Activated CD4-positive, alpha-beta T cell treated with anti-CD3 and anti-CD28 coated beads for 48 hours (primary cell): ENCODE data around the gene PZP.
A peak's percentile ranks its signal among the peaks of the same experiment; 100 is the strongest.
"Not testable (repeated sequence)": the region's sequence is repeated elsewhere in the genome, so short reads cannot be mapped to it uniquely, and the experiment has no call there.

Experiments used
- DNase-seq: peaks from one replicate; pipeline ENCODE4 v3.0.0-alpha.2; 2020

PZP gene

DNA sequence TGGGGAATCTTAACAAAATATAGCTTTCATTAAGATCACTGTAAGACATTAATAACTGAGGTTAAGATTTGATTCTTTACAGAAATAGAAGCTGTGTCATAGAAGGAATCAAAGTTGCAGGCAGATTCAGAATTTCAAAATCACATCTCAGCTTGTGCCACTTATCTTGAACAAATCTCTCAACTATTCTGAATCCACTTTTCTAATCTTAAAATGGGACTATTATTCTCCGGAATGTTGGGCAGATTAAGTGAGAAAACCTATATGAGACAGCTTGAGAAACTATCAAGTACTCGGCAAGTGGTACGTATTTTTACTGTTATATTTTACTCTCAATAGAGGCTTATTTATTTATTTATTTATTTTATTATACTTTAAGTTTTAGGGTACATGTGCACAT lies 28.4 kb downstream of the PZP start:
- no peak for DNase-seq

- no peak for DNase-seq
Observed at GRCh38 chr12:9169979-9170634, 38.1 kb downstream of the PZP start.

DNA sequence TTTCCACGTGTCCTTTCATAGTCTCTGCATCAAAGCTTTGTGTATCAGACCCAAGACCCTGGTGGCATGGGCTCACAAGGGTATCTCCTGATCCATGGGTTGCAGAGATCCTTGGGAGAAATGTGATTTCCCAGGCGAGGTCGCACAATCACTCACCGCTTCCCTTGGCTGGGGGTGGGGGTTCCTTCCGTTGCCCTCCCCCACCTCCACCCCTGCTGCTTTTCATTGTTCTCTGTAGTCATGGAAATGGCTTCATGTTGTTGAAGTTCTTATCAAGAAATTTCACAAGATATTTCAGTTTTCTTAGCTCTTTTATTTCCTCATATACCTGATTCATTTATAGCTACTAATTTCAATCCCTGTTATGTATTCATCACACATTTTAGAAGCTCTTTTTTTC lies 40.9 kb downstream of the PZP start:
- not testable (repeated sequence) for DNase-seq

- DNase-seq: no peak
Observed at GRCh38 chr12:9163392-9163791, 44.8 kb downstream of the PZP start.

DNA sequence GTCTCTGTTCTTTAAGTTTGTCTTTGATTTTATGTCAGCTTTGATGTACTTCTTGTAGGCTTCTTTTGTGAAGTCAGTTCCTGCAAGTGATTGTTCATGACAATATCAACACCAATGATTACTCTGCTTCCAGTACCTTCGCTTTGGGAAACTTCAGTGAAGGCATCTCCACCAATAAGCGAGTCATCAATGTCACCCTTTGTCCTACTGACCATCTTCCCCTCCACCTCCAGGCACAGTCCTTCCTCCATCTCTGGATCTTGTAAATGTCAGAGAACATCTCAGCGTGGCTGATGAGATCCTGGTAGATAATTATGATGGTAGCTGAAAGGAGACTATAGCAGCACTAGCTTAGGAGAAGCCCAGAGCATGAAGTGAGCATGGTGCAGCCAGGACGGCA lies 52.1 kb downstream of the PZP start:
- DNase-seq: no peak

- DNase-seq: no peak
Observed at GRCh38 chr12:9149372-9149771, 58.8 kb downstream of the PZP start.

DNA sequence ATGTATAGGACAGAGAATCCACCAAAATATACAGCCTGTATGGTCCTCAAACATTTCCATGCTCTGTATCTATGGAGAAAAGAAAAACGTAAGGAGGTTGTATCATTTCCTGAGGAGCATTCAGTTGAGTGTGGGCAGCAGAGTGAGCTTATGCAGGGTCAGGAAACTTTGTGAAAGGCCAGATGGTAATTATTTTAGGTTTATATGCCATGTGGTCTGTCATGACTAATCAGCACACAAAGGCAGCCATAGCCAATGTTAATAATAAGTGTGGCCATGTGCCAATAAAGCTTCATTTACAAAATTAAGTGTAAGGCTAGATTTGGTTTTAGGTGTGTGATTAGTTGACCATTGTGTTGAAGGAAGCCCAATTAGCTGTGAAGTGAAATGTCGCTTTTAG lies 59.3 kb downstream of the PZP start:
- DNase-seq: no peak

- DNase-seq: no peak
Observed at GRCh38 chr12:9147461-9147860, 60.7 kb downstream of the PZP start.

- DNase-seq: no peak
Observed at GRCh38 chr12:9144730-9145106, 63.5 kb downstream of the PZP start.

DNA sequence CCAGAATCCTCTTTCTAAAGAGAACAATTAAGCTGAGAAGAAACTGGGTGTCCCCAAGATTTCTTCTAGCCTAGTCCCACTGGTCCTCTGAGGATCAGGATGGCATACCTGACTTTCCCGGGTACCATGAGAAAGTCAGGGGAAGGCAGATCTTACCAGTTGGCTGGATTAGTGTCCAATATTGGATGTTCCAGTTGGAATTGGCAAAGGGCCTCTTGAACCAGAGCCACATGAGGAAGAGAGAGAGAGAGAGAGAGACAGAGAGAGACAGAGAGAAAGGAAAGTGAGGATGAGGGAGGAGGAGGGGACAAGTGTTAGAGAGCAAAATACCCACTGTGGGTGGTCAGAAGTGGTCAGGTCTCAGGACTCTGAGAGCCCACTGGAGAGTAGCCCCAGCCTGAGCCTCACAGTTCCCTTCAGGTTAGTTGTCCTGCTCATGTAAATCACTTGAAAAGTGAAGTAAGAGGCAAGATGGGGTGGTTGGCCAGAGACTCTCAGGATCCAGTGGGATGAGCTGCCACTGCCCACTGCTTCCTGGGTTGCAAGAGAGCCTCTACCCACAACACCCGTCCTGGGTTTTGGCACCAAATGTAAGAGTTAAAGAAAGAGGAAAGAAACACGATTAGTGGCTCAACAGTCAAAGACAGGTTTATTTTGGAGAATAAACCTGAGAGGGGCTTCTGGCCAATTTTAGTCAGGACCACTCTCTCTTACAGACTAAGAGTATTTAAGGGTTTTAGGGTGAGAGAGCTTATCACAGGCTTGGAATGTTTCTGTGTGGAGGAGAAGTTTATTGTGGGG lies 64.1 kb downstream of the PZP start:
- no peak for DNase-seq

DNA sequence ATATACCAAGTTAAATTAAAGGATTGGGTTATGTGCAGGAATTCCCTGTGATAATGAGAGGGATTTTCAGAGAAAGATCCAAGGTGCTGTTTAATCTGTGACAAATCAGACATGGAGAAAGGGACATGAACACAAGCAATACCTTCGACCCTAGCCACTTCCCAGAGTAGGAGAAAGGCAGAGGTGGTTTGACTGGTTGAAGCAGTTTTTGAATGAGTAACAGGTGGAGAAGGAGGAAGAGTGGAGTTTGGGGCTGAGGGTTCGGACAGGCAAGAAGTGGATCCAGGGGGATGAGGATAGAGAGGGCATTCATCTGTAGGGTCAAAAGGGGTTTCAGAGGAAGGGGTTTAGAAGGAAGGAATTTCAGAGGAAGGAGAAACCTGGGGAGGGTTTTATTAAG lies 65.1 kb downstream of the PZP start:
- no peak for DNase-seq

DNA sequence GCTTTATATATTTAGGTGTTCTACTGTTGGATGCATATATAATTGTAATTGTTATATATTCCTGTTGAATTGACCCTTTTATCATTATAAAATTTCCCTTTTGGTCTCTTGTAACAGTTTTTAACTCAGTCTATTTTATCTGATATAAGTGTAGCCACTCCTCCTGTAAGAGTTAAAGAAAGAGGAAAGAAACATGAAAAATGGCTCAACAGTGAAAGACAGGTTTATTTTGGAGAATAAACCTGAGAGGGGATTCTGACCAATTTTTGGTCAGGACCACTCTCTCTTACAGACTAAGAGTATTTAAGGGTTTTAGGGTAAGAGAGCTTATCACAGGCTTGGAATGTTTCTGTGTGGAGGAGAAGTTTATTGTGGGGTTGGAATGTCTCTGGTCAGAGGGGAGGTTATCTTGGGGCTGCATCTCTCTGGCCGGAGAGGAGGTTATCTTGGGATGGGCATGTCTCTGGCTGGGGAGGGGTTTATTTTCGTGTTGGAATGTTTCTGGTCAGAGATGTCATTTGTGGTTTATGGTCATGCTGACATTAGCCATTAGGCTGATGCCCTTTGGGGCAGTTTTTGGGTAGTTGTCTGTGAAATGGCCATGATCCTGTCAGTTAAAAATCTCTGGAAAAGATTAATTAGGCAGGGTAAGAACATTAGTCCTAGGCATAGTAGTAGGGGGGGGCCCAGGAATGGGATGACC lies 68.5 kb downstream of the PZP start:
- not testable (repeated sequence) for DNase-seq

DNA sequence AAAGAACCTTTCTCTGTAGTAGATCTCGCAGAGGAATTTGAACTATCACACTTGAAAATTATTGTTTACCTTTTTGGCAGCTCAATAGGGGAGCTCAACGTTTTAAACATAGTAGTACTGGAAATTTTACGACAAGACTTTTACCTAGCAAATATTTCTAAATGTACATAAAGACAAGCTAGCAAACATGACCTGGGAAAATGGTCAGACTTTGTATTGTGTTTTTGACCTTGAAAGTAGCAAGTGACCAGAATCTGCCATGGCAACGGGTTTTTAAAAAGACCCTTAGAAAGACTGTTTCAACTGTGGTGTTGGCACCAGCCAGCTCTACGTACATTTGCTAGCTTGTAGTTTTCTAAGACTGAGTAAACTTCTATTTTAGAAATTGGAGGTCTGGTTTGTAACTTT lies 72.3 kb downstream of the PZP start:
- no peak for DNase-seq

GRCh38 chr12:9134981-9135628 lies 73.1 kb downstream of the PZP start:
- DNase-seq: peak; percentile 27

DNA sequence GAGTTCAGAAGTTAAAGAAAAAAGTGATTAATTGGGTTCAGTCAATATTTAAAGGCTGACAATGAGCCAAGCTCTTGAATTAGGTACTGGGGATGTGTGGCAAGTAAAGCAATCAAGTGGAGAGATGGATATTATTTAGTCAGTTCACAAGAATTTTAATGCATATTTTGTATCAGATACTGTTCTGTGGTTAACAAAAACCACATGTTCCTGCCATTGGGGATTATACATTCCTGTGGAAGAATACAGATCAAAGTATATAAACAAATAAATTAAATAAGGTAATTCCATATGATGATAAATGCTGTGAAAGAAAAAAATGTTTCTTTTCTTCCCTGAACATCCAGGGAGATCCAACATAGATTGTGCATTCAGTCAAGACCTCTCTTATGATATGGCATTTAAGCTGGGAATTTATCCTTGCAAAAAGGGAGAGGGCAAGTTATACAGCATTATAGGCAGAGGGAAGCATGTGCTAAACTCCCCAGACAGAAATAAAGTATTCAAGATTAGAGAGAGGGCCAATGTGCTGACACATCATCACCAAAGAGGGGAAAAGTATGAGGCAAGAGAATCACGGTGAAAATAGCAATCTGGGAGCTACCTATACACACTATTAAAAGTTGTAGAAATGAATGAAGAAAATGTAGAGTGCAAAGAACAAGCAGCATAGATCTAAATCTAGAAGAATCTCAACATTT lies 74.8 kb downstream of the PZP start:
- no peak for DNase-seq

GRCh38 chr12:9132008-9132535 lies 76.1 kb downstream of the PZP start:
- no peak for DNase-seq

- no peak for DNase-seq
Observed at GRCh38 chr12:9130244-9130643, 78.0 kb downstream of the PZP start.

DNA sequence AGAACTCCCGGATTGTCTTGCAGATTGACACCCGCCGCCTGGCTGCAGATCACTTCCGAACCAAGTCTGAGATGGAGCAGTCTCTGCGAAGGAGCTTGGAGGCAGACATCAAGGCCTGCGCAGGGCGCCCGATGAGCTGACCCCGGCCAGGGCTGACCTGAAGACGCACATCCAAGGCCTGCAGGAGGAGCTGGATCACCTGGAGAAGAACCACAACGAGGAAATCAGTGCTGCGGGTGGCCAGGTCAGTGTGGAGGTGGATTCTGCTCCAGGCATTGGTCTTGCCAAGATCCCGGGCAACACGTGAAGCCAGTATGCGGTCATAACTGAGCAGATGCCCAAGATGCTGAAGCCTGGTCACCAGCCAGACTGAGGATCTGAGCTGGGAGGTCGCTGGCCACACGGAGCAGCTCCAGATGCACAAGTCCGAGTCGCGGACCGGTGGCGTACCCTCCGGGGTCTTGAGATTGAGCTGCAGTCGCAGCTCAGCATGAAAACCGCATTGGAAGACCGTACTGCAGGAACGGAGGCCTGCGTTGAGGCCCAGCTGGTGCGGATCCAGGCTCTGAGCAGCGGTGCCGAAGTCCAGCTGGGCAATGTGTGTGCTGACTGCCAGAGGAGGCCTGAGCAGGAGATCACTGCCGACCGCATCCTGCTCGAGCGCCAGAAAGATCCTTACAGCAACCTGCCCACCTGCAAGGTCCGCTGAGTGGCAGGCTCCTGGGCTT lies 80.1 kb downstream of the PZP start:
- DNase-seq: no peak

- no peak for DNase-seq
Observed at GRCh38 chr12:9127484-9127883, 80.7 kb downstream of the PZP start.

DNA sequence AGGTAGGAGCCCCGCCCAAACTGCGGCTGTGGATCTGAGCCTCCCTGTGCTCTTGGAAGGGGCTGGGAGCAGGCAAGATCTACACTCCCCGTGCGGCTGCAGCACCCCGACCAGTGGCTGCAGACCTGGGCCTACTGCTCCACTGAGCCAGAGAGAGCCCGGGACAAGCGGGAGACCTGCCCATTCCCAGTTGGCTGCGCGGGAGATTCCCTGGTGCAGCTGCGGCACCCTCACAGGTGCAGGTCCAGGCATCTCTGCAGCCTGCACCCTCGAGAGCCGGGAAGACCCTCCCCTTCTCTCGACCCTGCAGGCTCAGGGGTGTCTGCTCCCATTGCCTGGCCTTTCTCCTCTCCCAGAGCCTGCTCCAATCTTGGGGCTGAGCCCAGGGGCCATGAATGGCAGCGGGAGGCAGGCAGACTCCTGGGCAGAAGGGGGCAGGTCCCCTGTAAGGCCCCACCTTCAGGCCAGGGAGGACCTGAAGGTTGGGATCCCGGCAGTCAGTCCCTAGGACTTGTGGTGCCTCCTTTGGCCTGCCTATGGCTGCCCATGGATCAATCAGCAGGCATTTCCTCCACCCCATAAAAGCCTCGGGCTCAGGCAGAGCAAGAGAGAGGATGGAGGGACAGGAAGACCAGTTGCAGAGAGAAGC lies 83.7 kb downstream of the PZP start:
- DNase-seq: no peak

DNA sequence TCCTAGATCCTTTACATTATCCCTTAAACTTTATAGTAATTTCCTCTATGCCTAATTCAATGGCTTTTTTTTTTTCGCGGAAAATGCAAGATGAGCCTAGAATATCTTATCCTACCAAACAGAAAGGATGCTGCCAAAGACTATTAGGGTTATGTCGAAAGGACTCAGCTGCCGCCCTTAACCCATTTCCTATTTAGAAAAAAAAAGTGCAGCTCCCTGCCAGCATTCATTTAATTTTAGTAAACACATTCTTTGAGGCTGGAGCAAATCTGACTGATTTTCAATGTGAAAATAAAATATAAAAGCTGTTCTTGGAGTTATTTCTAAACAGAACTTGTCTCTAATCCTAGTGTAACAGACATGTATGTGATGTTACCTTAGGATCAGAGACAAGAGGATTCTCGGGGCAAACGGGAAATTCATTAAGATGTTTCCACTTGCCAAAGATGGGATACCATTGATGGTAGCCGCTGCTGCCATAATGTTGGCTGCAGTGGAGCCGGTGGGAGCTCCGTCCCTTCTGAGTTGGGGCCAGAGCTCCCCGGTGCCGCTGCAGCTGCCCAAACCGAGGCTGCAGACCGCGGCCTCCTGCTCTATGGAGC lies 84.3 kb downstream of the PZP start:
- no peak for DNase-seq
